PFSK-1 (cell line): Measurements from ENCODE around the gene FER.

Experiments used
- POLR2AphosphoS5 ChIP-seq: IDR thresholded peaks from 2 replicates; pipeline ENCODE4 v1.6.1; 2012; ENCODE audit warnings: low read depth, mild to moderate bottlenecking, control low read depth, low read length, moderate library complexity
- REST ChIP-seq, 2 experiments: IDR thresholded peaks; 2 replicates each; pipeline versions ENCODE4 v1.6.1 to v1.8.0; 2011 to 2012; ENCODE audit warnings: low read depth in 2 of 2, low read length in 2 of 2, control low read depth in 1 of 2, inconsistent platforms in 1 of 2, mild to moderate bottlenecking in 1 of 2, moderate library complexity in 1 of 2; ENCODE audit not compliant: insufficient read depth in 1 of 2
- SIN3A ChIP-seq: IDR thresholded peaks from 2 replicates; pipeline ENCODE4 v1.6.1; 2012; ENCODE audit warnings: mild to moderate bottlenecking, low read length, moderate library complexity, borderline replicate concordance; ENCODE audit not compliant: insufficient read depth
- TAF1 ChIP-seq: IDR thresholded peaks from 2 replicates; pipeline ENCODE4 v1.6.1; 2012; ENCODE audit warnings: low read length, control low read depth, borderline replicate concordance; ENCODE audit not compliant: insufficient read depth

GRCh38 chr5:108867656-108868055, 120.0 kb downstream of the FER start:
- no peak for TF ChIP-seq TAF1
- no peak for TF ChIP-seq POLR2AphosphoS5
- no peak for TF ChIP-seq REST (IDR thresholded peaks at IDR 0.05; ENCODE audit: insufficient read depth in 1 of 2, low read depth in 2 of 2, low read length in 2 of 2)
- no peak for TF ChIP-seq SIN3A
